ENCODE results near the gene PRKAR1A. TPM values are rescaled to one million over a fixed set of nuclear protein-coding genes. Genes with fewer than 3 reads are reported as not detected.

The PRKAR1A gene
- total RNA-seq, 1 donor from 2014 or later = 233 TPM

GRCh38 chr17:68507576-68507975 is 4.7 kb upstream of the PRKAR1A start:
- TF ChIP-seq, protein P1, sequence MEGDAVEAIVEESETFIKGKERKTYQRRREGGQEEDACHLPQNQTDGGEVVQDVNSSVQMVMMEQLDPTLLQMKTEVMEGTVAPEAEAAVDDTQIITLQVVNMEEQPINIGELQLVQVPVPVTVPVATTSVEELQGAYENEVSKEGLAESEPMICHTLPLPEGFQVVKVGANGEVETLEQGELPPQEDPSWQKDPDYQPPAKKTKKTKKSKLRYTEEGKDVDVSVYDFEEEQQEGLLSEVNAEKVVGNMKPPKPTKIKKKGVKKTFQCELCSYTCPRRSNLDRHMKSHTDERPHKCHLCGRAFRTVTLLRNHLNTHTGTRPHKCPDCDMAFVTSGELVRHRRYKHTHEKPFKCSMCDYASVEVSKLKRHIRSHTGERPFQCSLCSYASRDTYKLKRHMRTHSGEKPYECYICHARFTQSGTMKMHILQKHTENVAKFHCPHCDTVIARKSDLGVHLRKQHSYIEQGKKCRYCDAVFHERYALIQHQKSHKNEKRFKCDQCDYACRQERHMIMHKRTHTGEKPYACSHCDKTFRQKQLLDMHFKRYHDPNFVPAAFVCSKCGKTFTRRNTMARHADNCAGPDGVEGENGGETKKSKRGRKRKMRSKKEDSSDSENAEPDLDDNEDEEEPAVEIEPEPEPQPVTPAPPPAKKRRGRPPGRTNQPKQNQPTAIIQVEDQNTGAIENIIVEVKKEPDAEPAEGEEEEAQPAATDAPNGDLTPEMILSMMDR (IDR thresholded peaks at IDR 0.05; ENCODE audit: insufficient read depth, low read length, poor library complexity, severe bottlenecking) = no peak
- Histone ChIP-seq H3K4me3 (ENCODE audit: low read depth, low read length) (no peak overlapping the region), H3K27me3 (ENCODE audit: control insufficient read depth, insufficient read depth, low read length) (no peaks in the 10 kb centered on the region), H3K36me3 (ENCODE audit: control insufficient read depth, insufficient read depth, low read length) (no peaks in the 10 kb centered on the region)
- DNase-seq (ENCODE audit: low read depth) = no peak

- H3K27me3 ChIP-seq (ENCODE audit: control insufficient read depth, insufficient read depth, low read length) = no peaks in the 10 kb centered on the region
- DNase-seq (ENCODE audit: low read depth) = no peak
- TF ChIP-seq, protein P1 (IDR thresholded peaks at IDR 0.05; ENCODE audit: insufficient read depth, low read length, poor library complexity, severe bottlenecking) = no peak
- H3K4me3 ChIP-seq (ENCODE audit: low read depth, low read length) = no peak overlapping the region
- no peaks in the 10 kb centered on the region for H3K36me3 ChIP-seq (ENCODE audit: control insufficient read depth, insufficient read depth, low read length)
These were observed 2.8 kb upstream of the PRKAR1A start for GRCh38 chr17:68509141-68510057.

GRCh38 chr17:68511254-68511670 is 968 bp upstream of the PRKAR1A start:
- TF ChIP-seq, protein P1 (IDR thresholded peaks at IDR 0.05; ENCODE audit: insufficient read depth, low read length, poor library complexity, severe bottlenecking) = peak; percentile 8
- DNase-seq (ENCODE audit: low read depth) = no peak

DNA sequence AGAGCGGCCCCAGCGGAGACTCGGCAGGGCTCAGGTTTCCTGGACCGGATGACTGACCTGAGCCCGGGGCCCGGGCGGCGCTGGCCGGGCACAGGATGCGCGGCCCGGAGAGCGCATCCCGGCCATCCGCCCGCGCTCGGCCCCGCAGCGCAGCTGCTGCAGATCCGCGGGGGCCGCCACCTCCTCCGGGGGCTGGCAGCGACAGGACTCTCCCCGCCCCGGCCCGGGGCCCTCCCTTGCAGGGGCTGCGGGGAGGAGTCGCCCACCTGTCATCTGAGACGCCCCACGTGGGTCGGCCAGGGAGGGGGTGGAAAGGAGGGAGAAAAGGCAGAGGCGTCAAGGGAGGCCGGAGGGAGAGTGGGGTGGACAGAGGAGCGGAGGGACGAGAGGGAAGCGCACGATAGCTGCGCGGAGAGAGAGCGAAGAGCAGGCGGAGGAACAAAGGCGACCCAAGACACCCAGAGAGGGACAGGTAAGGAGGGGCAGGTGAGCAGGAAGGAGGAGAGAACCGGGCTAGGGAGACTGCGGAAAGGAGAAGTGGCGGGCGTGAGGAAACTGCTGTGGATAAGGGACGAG is 471 bp upstream of the PRKAR1A start:
- H3K4me3 ChIP-seq (ENCODE audit: low read depth, low read length) = peak overlapping the region; percentile 96
- no peaks in the 10 kb centered on the region for H3K27me3 ChIP-seq (ENCODE audit: control insufficient read depth, insufficient read depth, low read length)
- peak; percentile 19 for DNase-seq (ENCODE audit: low read depth)
- TF ChIP-seq, protein P1 (IDR thresholded peaks at IDR 0.05; ENCODE audit: insufficient read depth, low read length, poor library complexity, severe bottlenecking) = no peak
- no peaks in the 10 kb centered on the region for H3K36me3 ChIP-seq (ENCODE audit: control insufficient read depth, insufficient read depth, low read length)

More at GRCh38 chr17:68511254-68511670, 968 bp upstream of the PRKAR1A start:
- Histone ChIP-seq H3K27me3 (ENCODE audit: control insufficient read depth, insufficient read depth, low read length) (no peaks in the 10 kb centered on the region), H3K4me3 (ENCODE audit: low read depth, low read length) (peak overlapping the region; percentile 96), H3K36me3 (ENCODE audit: control insufficient read depth, insufficient read depth, low read length) (no peaks in the 10 kb centered on the region)

GRCh38 chr17:68512960-68513474 is 787 bp downstream of the PRKAR1A start:
- Histone ChIP-seq H3K36me3 (ENCODE audit: control insufficient read depth, insufficient read depth, low read length) (no peaks in the 10 kb centered on the region), H3K27me3 (ENCODE audit: control insufficient read depth, insufficient read depth, low read length) (no peaks in the 10 kb centered on the region), H3K4me3 (ENCODE audit: low read depth, low read length) (peak overlapping the region; percentile 96)
- DNase-seq (ENCODE audit: low read depth) = no peak
- TF ChIP-seq, protein P1 (IDR thresholded peaks at IDR 0.05; ENCODE audit: insufficient read depth, low read length, poor library complexity, severe bottlenecking) = no peak

All from kidney epithelial cell (primary cell).